Activated naive CD8-positive, alpha-beta T cell treated with anti-CD3 and anti-CD28 coated beads for 36 hours (primary cell): Measurements from ENCODE around the gene BDNF. TPM values are rescaled to one million over a fixed set of nuclear protein-coding genes. Genes with fewer than 3 reads are reported as not detected.
"Not testable (repeated sequence)": the region's sequence is repeated elsewhere in the genome, so short reads cannot be mapped to it uniquely, and the experiment has no call there.

Source experiments
- DNase-seq: peaks from one replicate; pipeline ENCODE4 v3.0.0; 2021
- H3K27ac Mint-ChIP-seq: one replicate; pipeline ENCODE4 v1.8.0; 2022; ENCODE audit warnings: mild to moderate bottlenecking, moderate library complexity, mixed read lengths
- H3K27me3 Mint-ChIP-seq: one replicate; pipeline ENCODE4 v1.8.0; 2022; ENCODE audit warnings: mild to moderate bottlenecking, mixed read lengths
- H3K36me3 Mint-ChIP-seq: one replicate; pipeline ENCODE4 v1.8.0; 2021; ENCODE audit warnings: mild to moderate bottlenecking, mixed read lengths
- H3K4me1 Mint-ChIP-seq: one replicate; pipeline ENCODE4 v1.8.0; 2021; ENCODE audit warnings: mixed read lengths
- H3K4me3 Mint-ChIP-seq: one replicate; pipeline ENCODE4 v1.8.0; 2022; ENCODE audit warnings: mild to moderate bottlenecking, moderate library complexity, mixed read lengths
- H3K9me3 Mint-ChIP-seq: one replicate; pipeline ENCODE4 v1.8.0; 2022; ENCODE audit warnings: mixed read lengths
- total RNA-seq, 2 experiments: library from RNA; stranded (reverse); gene quantifications; one replicate each; pipeline ENCODE4 v1.2.3, GENCODE V29; 2021

BDNF gene
- total RNA-seq, 2 experiments from 2014 or later, result not detected

GRCh38 chr11:27629023-27629422 lies 71.2 kb downstream of the BDNF start:
- H3K27ac Mint-ChIP-seq, H3K4me3 Mint-ChIP-seq, H3K36me3 Mint-ChIP-seq: not testable (repeated sequence)

GRCh38 chr11:27627979-27628378 lies 72.3 kb downstream of the BDNF start:
- DNase-seq, result no peak
- Mint-ChIP-seq H3K4me3 (no peak overlapping the region), H3K27me3 (no peaks in the 10 kb centered on the region), H3K4me1 (no peaks in the 10 kb centered on the region), H3K9me3 (no peaks in the 10 kb centered on the region), H3K27ac (no peak overlapping the region), H3K36me3 (peaks cover 3% of the 10 kb centered on the region)

More at GRCh38 chr11:27629023-27629422, 71.2 kb downstream of the BDNF start:
- H3K4me1 Mint-ChIP-seq, DNase-seq, H3K9me3 Mint-ChIP-seq, H3K27me3 Mint-ChIP-seq: not testable (repeated sequence)

- no peak overlapping the region for H3K27ac Mint-ChIP-seq
- no peak for DNase-seq
- H3K27me3 Mint-ChIP-seq, result no peaks in the 10 kb centered on the region
- H3K36me3 Mint-ChIP-seq, result peaks cover 3% of the 10 kb centered on the region
- no peaks in the 10 kb centered on the region for H3K4me1 Mint-ChIP-seq
- H3K9me3 Mint-ChIP-seq, result no peaks in the 10 kb centered on the region
- no peak overlapping the region for H3K4me3 Mint-ChIP-seq
Observed at GRCh38 chr11:27626938-27627586, 73.2 kb downstream of the BDNF start.

- Mint-ChIP-seq H3K27ac (no peak overlapping the region), H3K9me3 (no peaks in the 10 kb centered on the region), H3K4me3 (no peak overlapping the region), H3K4me1 (no peaks in the 10 kb centered on the region), H3K36me3 (peaks cover 3% of the 10 kb centered on the region), H3K27me3 (no peaks in the 10 kb centered on the region)
- no peak for DNase-seq
Observed at GRCh38 chr11:27626269-27626937, 73.9 kb downstream of the BDNF start.

- no peak for DNase-seq
- peaks cover 3% of the 10 kb centered on the region for H3K36me3 Mint-ChIP-seq
- no peaks in the 10 kb centered on the region for H3K27me3 Mint-ChIP-seq
Observed at GRCh38 chr11:27625347-27625912, 74.8 kb downstream of the BDNF start.

GRCh38 chr11:27623945-27624523 lies 76.2 kb downstream of the BDNF start:
- Mint-ChIP-seq H3K4me3 (no peak overlapping the region), H3K36me3 (peaks cover 2% of the 10 kb centered on the region), H3K27ac (no peak overlapping the region), H3K9me3 (no peaks in the 10 kb centered on the region), H3K27me3 (no peaks in the 10 kb centered on the region), H3K4me1 (no peaks in the 10 kb centered on the region)
- DNase-seq, result no peak

More at GRCh38 chr11:27625347-27625912, 74.8 kb downstream of the BDNF start:
- Mint-ChIP-seq H3K4me3 (no peak overlapping the region), H3K4me1 (no peaks in the 10 kb centered on the region), H3K9me3 (no peaks in the 10 kb centered on the region), H3K27ac (no peak overlapping the region)

- Mint-ChIP-seq H3K27ac (no peak overlapping the region), H3K4me1 (no peaks in the 10 kb centered on the region), H3K4me3 (no peak overlapping the region), H3K27me3 (no peaks in the 10 kb centered on the region), H3K36me3 (no peaks in the 10 kb centered on the region), H3K9me3 (no peaks in the 10 kb centered on the region)
- DNase-seq, result no peak
Observed at GRCh38 chr11:27622541-27623300, 77.5 kb downstream of the BDNF start.

- Mint-ChIP-seq H3K27me3 (no peaks in the 10 kb centered on the region), H3K27ac (no peak overlapping the region), H3K4me1 (no peaks in the 10 kb centered on the region), H3K36me3 (no peaks in the 10 kb centered on the region), H3K9me3 (no peaks in the 10 kb centered on the region), H3K4me3 (no peak overlapping the region)
- no peak for DNase-seq
Observed at GRCh38 chr11:27621405-27622161, 78.7 kb downstream of the BDNF start.

- no peaks in the 10 kb centered on the region for H3K4me1 Mint-ChIP-seq
- H3K27ac Mint-ChIP-seq, result no peak overlapping the region
- no peaks in the 10 kb centered on the region for H3K27me3 Mint-ChIP-seq
- DNase-seq, result no peak
- no peaks in the 10 kb centered on the region for H3K9me3 Mint-ChIP-seq
- H3K36me3 Mint-ChIP-seq, result no peaks in the 10 kb centered on the region
- no peak overlapping the region for H3K4me3 Mint-ChIP-seq
Observed at GRCh38 chr11:27619763-27620335, 80.4 kb downstream of the BDNF start.

- DNase-seq, result no peak
- Mint-ChIP-seq H3K36me3 (no peaks in the 10 kb centered on the region), H3K27me3 (no peaks in the 10 kb centered on the region), H3K4me3 (no peak overlapping the region), H3K27ac (no peak overlapping the region), H3K9me3 (no peaks in the 10 kb centered on the region), H3K4me1 (no peaks in the 10 kb centered on the region)
Observed at GRCh38 chr11:27619039-27619574, 81.1 kb downstream of the BDNF start.

- no peak overlapping the region for H3K4me3 Mint-ChIP-seq
- H3K4me1 Mint-ChIP-seq, result no peaks in the 10 kb centered on the region
- no peaks in the 10 kb centered on the region for H3K27me3 Mint-ChIP-seq
- no peak for DNase-seq
- H3K27ac Mint-ChIP-seq, result no peak overlapping the region
- H3K36me3 Mint-ChIP-seq, result no peaks in the 10 kb centered on the region
- H3K9me3 Mint-ChIP-seq, result no peaks in the 10 kb centered on the region
Observed at GRCh38 chr11:27618281-27618915, 81.9 kb downstream of the BDNF start.

- no peak overlapping the region for H3K27ac Mint-ChIP-seq
Observed at GRCh38 chr11:27616711-27617110, 83.5 kb downstream of the BDNF start.

GRCh38 chr11:27615833-27616232 lies 84.4 kb downstream of the BDNF start:
- Mint-ChIP-seq H3K4me3 (no peak overlapping the region), H3K4me1 (no peaks in the 10 kb centered on the region), H3K9me3 (no peaks in the 10 kb centered on the region), H3K27me3 (no peaks in the 10 kb centered on the region), H3K27ac (no peak overlapping the region), H3K36me3 (peaks cover 2% of the 10 kb centered on the region)
- no peak for DNase-seq

More at GRCh38 chr11:27616711-27617110, 83.5 kb downstream of the BDNF start:
- Mint-ChIP-seq H3K9me3 (no peaks in the 10 kb centered on the region), H3K4me1 (no peaks in the 10 kb centered on the region), H3K4me3 (no peak overlapping the region), H3K27me3 (no peaks in the 10 kb centered on the region), H3K36me3 (peaks cover 2% of the 10 kb centered on the region)
- DNase-seq, result no peak
